ENCODE results near the gene ROGDI.
"Not testable (repeated sequence)": the region's sequence is repeated elsewhere in the genome, so short reads cannot be mapped to it uniquely, and the experiment has no call there.

ROGDI gene

GRCh38 chr16:4790261-4790660, 12.2 kb downstream of the ROGDI start:
- no peaks in the 10 kb centered on the region for H3K79me2 ChIP-seq (ENCODE audit: control insufficient read depth, insufficient read depth, low read length, unreplicated experiment)
- H3K4me1 ChIP-seq (ENCODE audit: control insufficient read depth, insufficient read depth, low read length, unreplicated experiment): no peaks in the 10 kb centered on the region
- H3K36me3 ChIP-seq (ENCODE audit: insufficient read depth, low read length): no peaks in the 10 kb centered on the region
- no peak overlapping the region for H3K27ac ChIP-seq (ENCODE audit: low read depth, low read length)
- H3K27me3 ChIP-seq (ENCODE audit: insufficient read depth, low read length): no peaks in the 10 kb centered on the region
- H3K4me3 ChIP-seq (ENCODE audit: low read depth, low read length): no peak overlapping the region
- no peak overlapping the region for H2AFZ ChIP-seq (ENCODE audit: low read length, unreplicated experiment)

GRCh38 chr16:4788910-4789309, 13.5 kb downstream of the ROGDI start:
- no peaks in the 10 kb centered on the region for H3K79me2 ChIP-seq (ENCODE audit: control insufficient read depth, insufficient read depth, low read length, unreplicated experiment)
- H3K27me3 ChIP-seq (ENCODE audit: insufficient read depth, low read length): no peaks in the 10 kb centered on the region
- no peak overlapping the region for H2AFZ ChIP-seq (ENCODE audit: low read length, unreplicated experiment)
- no peaks in the 10 kb centered on the region for H3K4me1 ChIP-seq (ENCODE audit: control insufficient read depth, insufficient read depth, low read length, unreplicated experiment)
- no peak overlapping the region for H3K4me3 ChIP-seq (ENCODE audit: low read depth, low read length)
- H3K36me3 ChIP-seq (ENCODE audit: insufficient read depth, low read length): no peaks in the 10 kb centered on the region
- H3K27ac ChIP-seq (ENCODE audit: low read depth, low read length): no peak overlapping the region

GRCh38 chr16:4788489-4788889, 13.9 kb downstream of the ROGDI start:
- Histone ChIP-seq H3K4me1 (ENCODE audit: control insufficient read depth, insufficient read depth, low read length, unreplicated experiment) (no peaks in the 10 kb centered on the region), H3K4me3 (ENCODE audit: low read depth, low read length) (no peak overlapping the region), H3K27ac (ENCODE audit: low read depth, low read length) (no peak overlapping the region), H2AFZ (ENCODE audit: low read length, unreplicated experiment) (no peak overlapping the region), H3K36me3 (ENCODE audit: insufficient read depth, low read length) (no peaks in the 10 kb centered on the region), H3K79me2 (ENCODE audit: control insufficient read depth, insufficient read depth, low read length, unreplicated experiment) (no peaks in the 10 kb centered on the region), H3K27me3 (ENCODE audit: insufficient read depth, low read length) (no peaks in the 10 kb centered on the region)

- no peaks in the 10 kb centered on the region for H3K27me3 ChIP-seq (ENCODE audit: insufficient read depth, low read length)
- no peaks in the 10 kb centered on the region for H3K36me3 ChIP-seq (ENCODE audit: insufficient read depth, low read length)
- no peaks in the 10 kb centered on the region for H3K4me1 ChIP-seq (ENCODE audit: control insufficient read depth, insufficient read depth, low read length, unreplicated experiment)
- H2AFZ ChIP-seq (ENCODE audit: low read length, unreplicated experiment): no peak within 1 kb of the TSS
- no peak within 1 kb of the TSS for H3K27ac ChIP-seq (ENCODE audit: low read depth, low read length)
- H3K79me2 ChIP-seq (ENCODE audit: control insufficient read depth, insufficient read depth, low read length, unreplicated experiment): no peaks in the 10 kb centered on the region
- H3K4me3 ChIP-seq (ENCODE audit: low read depth, low read length): no peak within 1 kb of the TSS
Measured at GRCh38 chr16:4787627-4788482, 14.6 kb downstream of the ROGDI start, which contains the start of gene SEPTIN12. Gene SEPTIN12 (minus strand): TSS chr16:4788345. CDS start chr16:4787645, 700 bp downstream.

GRCh38 chr16:4787068-4787467, 15.4 kb downstream of the ROGDI start:
- no peaks in the 10 kb centered on the region for H3K36me3 ChIP-seq (ENCODE audit: insufficient read depth, low read length)
- H3K27me3 ChIP-seq (ENCODE audit: insufficient read depth, low read length): no peaks in the 10 kb centered on the region
- no peak overlapping the region for H3K27ac ChIP-seq (ENCODE audit: low read depth, low read length)
- no peaks in the 10 kb centered on the region for H3K4me1 ChIP-seq (ENCODE audit: control insufficient read depth, insufficient read depth, low read length, unreplicated experiment)
- H2AFZ ChIP-seq (ENCODE audit: low read length, unreplicated experiment): no peak overlapping the region
- H3K4me3 ChIP-seq (ENCODE audit: low read depth, low read length): no peak overlapping the region
- no peaks in the 10 kb centered on the region for H3K79me2 ChIP-seq (ENCODE audit: control insufficient read depth, insufficient read depth, low read length, unreplicated experiment)

- no peaks in the 10 kb centered on the region for H3K79me2 ChIP-seq (ENCODE audit: control insufficient read depth, insufficient read depth, low read length, unreplicated experiment)
- no peak overlapping the region for H3K4me3 ChIP-seq (ENCODE audit: low read depth, low read length)
- H3K27me3 ChIP-seq (ENCODE audit: insufficient read depth, low read length): no peaks in the 10 kb centered on the region
- no peaks in the 10 kb centered on the region for H3K4me1 ChIP-seq (ENCODE audit: control insufficient read depth, insufficient read depth, low read length, unreplicated experiment)
- H3K27ac ChIP-seq (ENCODE audit: low read depth, low read length): no peak overlapping the region
- H2AFZ ChIP-seq (ENCODE audit: low read length, unreplicated experiment): no peak overlapping the region
- no peaks in the 10 kb centered on the region for H3K36me3 ChIP-seq (ENCODE audit: insufficient read depth, low read length)
Measured at GRCh38 chr16:4785758-4786433, 16.5 kb downstream of the ROGDI start.

- H3K27me3 ChIP-seq (ENCODE audit: insufficient read depth, low read length); H3K4me1 ChIP-seq (ENCODE audit: control insufficient read depth, insufficient read depth, low read length, unreplicated experiment); H3K4me3 ChIP-seq (ENCODE audit: low read depth, low read length); H3K36me3 ChIP-seq (ENCODE audit: insufficient read depth, low read length); H3K27ac ChIP-seq (ENCODE audit: low read depth, low read length); H3K79me2 ChIP-seq (ENCODE audit: control insufficient read depth, insufficient read depth, low read length, unreplicated experiment); H2AFZ ChIP-seq (ENCODE audit: low read length, unreplicated experiment): not testable (repeated sequence)
Measured at GRCh38 chr16:4784444-4784987, 17.9 kb downstream of the ROGDI start.

- no peak overlapping the region for H3K4me3 ChIP-seq (ENCODE audit: low read depth, low read length)
- no peaks in the 10 kb centered on the region for H3K79me2 ChIP-seq (ENCODE audit: control insufficient read depth, insufficient read depth, low read length, unreplicated experiment)
- no peak overlapping the region for H3K27ac ChIP-seq (ENCODE audit: low read depth, low read length)
- H3K36me3 ChIP-seq (ENCODE audit: insufficient read depth, low read length): no peaks in the 10 kb centered on the region
- no peaks in the 10 kb centered on the region for H3K27me3 ChIP-seq (ENCODE audit: insufficient read depth, low read length)
- H2AFZ ChIP-seq (ENCODE audit: low read length, unreplicated experiment): no peak overlapping the region
- no peaks in the 10 kb centered on the region for H3K4me1 ChIP-seq (ENCODE audit: control insufficient read depth, insufficient read depth, low read length, unreplicated experiment)
Measured at GRCh38 chr16:4783951-4784336, 18.5 kb downstream of the ROGDI start.

- no peaks in the 10 kb centered on the region for H3K4me1 ChIP-seq (ENCODE audit: control insufficient read depth, insufficient read depth, low read length, unreplicated experiment)
- H3K79me2 ChIP-seq (ENCODE audit: control insufficient read depth, insufficient read depth, low read length, unreplicated experiment): no peaks in the 10 kb centered on the region
- no peak overlapping the region for H3K27ac ChIP-seq (ENCODE audit: low read depth, low read length)
- no peaks in the 10 kb centered on the region for H3K27me3 ChIP-seq (ENCODE audit: insufficient read depth, low read length)
- H2AFZ ChIP-seq (ENCODE audit: low read length, unreplicated experiment): no peak overlapping the region
- H3K4me3 ChIP-seq (ENCODE audit: low read depth, low read length): no peak overlapping the region
- no peaks in the 10 kb centered on the region for H3K36me3 ChIP-seq (ENCODE audit: insufficient read depth, low read length)
Measured at GRCh38 chr16:4783251-4783950, 19.0 kb downstream of the ROGDI start.

GRCh38 chr16:4780235-4780634, 22.2 kb downstream of the ROGDI start:
- Histone ChIP-seq H3K4me3 (ENCODE audit: low read depth, low read length) (no peak overlapping the region), H3K79me2 (ENCODE audit: control insufficient read depth, insufficient read depth, low read length, unreplicated experiment) (no peaks in the 10 kb centered on the region), H3K27ac (ENCODE audit: low read depth, low read length) (no peak overlapping the region), H3K4me1 (ENCODE audit: control insufficient read depth, insufficient read depth, low read length, unreplicated experiment) (no peaks in the 10 kb centered on the region), H3K27me3 (ENCODE audit: insufficient read depth, low read length) (no peaks in the 10 kb centered on the region), H2AFZ (ENCODE audit: low read length, unreplicated experiment) (no peak overlapping the region), H3K36me3 (ENCODE audit: insufficient read depth, low read length) (no peaks in the 10 kb centered on the region)
